ENCODE results near the gene SOD2.

GRCh38 chr6:159726918-159727716 is 34.1 kb upstream of the SOD2 start, which contains the start of gene WTAP:
- TF ChIP-seq USF2 (IDR thresholded peaks at IDR 0.05; ENCODE audit: borderline replicate concordance, low read depth, low read length) (no peak), EP300 (IDR thresholded peaks at IDR 0.05; ENCODE audit: borderline replicate concordance in 1 of 2, low read depth in 1 of 2, low read length in 1 of 2) (0 out of 4 replicates have a peak, but pooled peaks of 1 of the 2 experiments have one; percentile 28), CTCF (IDR thresholded peaks at IDR 0.05) (no peak), REST (IDR thresholded peaks at IDR 0.05; ENCODE audit: low read depth, low read length) (peak; percentile 46; the same call in 1 of the 2 replicates), RAD21 (IDR thresholded peaks at IDR 0.05; ENCODE audit: low read length) (no peak), TCF12 (IDR thresholded peaks at IDR 0.05) (peak; percentile 59), EZH2phosphoT487 (IDR thresholded peaks at IDR 0.05; ENCODE audit: borderline replicate concordance, low read depth) (no peak), ZBTB33 (IDR thresholded peaks at IDR 0.05; ENCODE audit: borderline replicate concordance, low read depth) (0 out of 2 replicates have a peak, but pooled peaks have one; percentile 27), FOXM1 (IDR thresholded peaks at IDR 0.05; ENCODE audit: low read depth) (no peak), POLR2AphosphoS5 (IDR thresholded peaks at IDR 0.05; ENCODE audit: low read depth, low read length) (peak; percentile 81), MXI1 (IDR thresholded peaks at IDR 0.05; ENCODE audit: low read depth, low read length) (peak; percentile 88; the same call in 1 of the 2 replicates)
